H1 (cell line): ENCODE data around the gene SLC1A4. TPM values are rescaled to one million over a fixed set of nuclear protein-coding genes. Genes with fewer than 3 reads are reported as not detected.

Experiments used
- BCL11A ChIP-seq, 2 experiments: IDR thresholded peaks; one replicate each; pipeline ENCODE4 v1.6.1; 2011; ENCODE audit warnings: low read depth in 2 of 2, low read length in 2 of 2, mild to moderate bottlenecking in 2 of 2
- CEBPB ChIP-seq: IDR thresholded peaks from 2 replicates; pipeline ENCODE4 v1.6.1; 2012; ENCODE audit warnings: low read depth, low read length
- HDAC2 ChIP-seq, 2 experiments: fragments of 300-600 bp in 1 of 2; sonication (generic) in 1 of 2; IDR thresholded peaks; 2 replicates each; pipeline ENCODE4 v1.6.1; 2011 to 2012; ENCODE audit warnings: low read depth in 2 of 2, low read length in 2 of 2, mild to moderate bottlenecking in 2 of 2, moderate library complexity in 2 of 2, borderline replicate concordance in 1 of 2, inconsistent platforms in 1 of 2
- NANOG ChIP-seq: IDR thresholded peaks from 2 replicates; pipeline ENCODE4 v1.6.1; 2011; ENCODE audit warnings: low read length, low read depth, mild to moderate bottlenecking, inconsistent platforms; ENCODE audit not compliant: insufficient read depth, poor library complexity, severe bottlenecking
- NRF1 ChIP-seq: IDR thresholded peaks from 2 replicates; pipeline ENCODE4 v1.6.1; 2011; ENCODE audit warnings: mild to moderate bottlenecking, low read depth, low read length, improper control_type of control experiment
- SIN3A ChIP-seq, 2 experiments: IDR thresholded peaks in 1 of 2; conservative IDR thresholded peaks in 1 of 2; 2 replicates each; pipeline ENCODE4 v1.6.1; 2011 to 2012; ENCODE audit warnings: low read length in 2 of 2, improper control_type of control experiment in 1 of 2, low read depth in 1 of 2, mild to moderate bottlenecking in 1 of 2
- SIRT6 ChIP-seq: IDR thresholded peaks from one replicate; pipeline ENCODE4 v1.7.1; 2012; ENCODE audit warnings: low read length, inconsistent platforms
- SP4 ChIP-seq: IDR thresholded peaks from 2 replicates; pipeline ENCODE4 v1.6.1; 2012; ENCODE audit warnings: low read length, inconsistent platforms
- SUZ12 ChIP-seq: fragments of 200-600 bp; sonication (generic); IDR thresholded peaks from 2 replicates; pipeline ENCODE4 v1.6.1; 2012; ENCODE audit warnings: mild to moderate bottlenecking, inconsistent platforms, low read length, moderate library complexity, mixed read lengths
- polyA plus RNA-seq, 7 experiments: library from polyadenylated mRNA; depleted of rRNA in 3 of 7; stranded (reverse) in 5 of 7; unstranded in 2 of 7; fragments of >200 nt in 5 of 7; fragments of 200-250 nt in 2 of 7; gene quantifications; 1 replicate in 5 of 7; 2 replicates in 1 of 7; 4 replicates in 1 of 7; pipeline versions ENCODE4 v1.2.1 to v1.2.3, GENCODE V29; 2011 to 2013; ENCODE audit warnings: missing spikeins in 2 of 7, mixed read lengths in 2 of 7
- total RNA-seq: library from RNA; stranded (reverse); fragmentation: NEBNext Ultra II Directional; extraction: Animal tissue kit (Norgen Biotek cat#: 25700); gene quantifications from 2 replicates; pipeline ENCODE4 v1.2.1, GENCODE V29; 2021
- TF ChIP-seq, protein P1 (sequence below): IDR thresholded peaks from 2 replicates; pipeline ENCODE4 v1.6.1; 2012; ENCODE audit warnings: inconsistent platforms
- TF ChIP-seq, protein P2 (sequence below): IDR thresholded peaks from 2 replicates; pipeline ENCODE4 v1.6.1; 2012; ENCODE audit warnings: inconsistent platforms

Gene SLC1A4
- total and polyA plus RNA-seq, 2 of the 8 experiments (the other 6 are each of a cell fraction or from before 2014, with no cell fraction given) = 0.44 to 0.86 TPM

DNA sequence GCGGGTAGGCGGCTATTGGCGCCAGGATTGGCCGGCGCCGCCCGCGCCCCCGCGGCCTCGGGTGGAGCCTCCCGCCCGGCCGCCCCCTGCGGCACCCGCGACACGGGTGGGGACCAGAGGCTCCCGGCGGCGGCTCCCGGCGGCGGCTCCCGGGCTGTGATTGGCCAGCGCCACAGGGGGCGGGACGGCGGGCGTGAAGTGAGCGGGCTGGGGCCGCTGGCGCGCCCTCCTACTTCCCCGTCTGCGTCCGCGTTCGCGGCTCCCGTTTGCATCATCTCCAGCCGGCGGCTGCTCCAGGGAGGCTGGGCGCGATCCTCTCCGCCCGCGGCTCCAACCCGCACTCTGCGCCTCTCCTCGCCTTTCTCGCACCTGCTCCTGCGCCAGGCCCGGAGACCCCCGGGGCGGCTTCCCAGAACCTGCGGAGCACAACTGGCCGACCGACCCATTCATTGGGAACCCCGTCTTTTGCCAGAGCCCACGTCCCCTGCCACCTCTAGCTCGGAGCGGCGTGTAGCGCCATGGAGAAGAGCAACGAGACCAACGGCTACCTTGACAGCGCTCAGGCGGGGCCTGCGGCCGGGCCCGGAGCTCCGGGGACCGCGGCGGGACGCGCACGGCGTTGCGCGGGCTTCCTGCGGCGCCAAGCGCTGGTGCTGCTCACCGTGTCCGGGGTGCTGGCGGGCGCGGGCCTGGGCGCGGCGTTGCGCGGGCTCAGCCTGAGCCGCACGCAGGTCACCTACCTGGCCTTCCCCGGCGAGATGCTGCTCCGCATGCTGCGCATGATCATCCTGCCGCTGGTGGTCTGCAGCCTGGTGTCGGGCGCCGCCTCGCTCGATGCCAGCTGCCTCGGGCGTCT, at the start of gene SLC1A4 (continued):
- TF ChIP-seq, protein P1, sequence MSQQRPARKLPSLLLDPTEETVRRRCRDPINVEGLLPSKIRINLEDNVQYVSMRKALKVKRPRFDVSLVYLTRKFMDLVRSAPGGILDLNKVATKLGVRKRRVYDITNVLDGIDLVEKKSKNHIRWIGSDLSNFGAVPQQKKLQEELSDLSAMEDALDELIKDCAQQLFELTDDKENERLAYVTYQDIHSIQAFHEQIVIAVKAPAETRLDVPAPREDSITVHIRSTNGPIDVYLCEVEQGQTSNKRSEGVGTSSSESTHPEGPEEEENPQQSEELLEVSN = 0 out of 2 replicates have a peak, but pooled peaks have one; percentile 14
- no peak for TF ChIP-seq SIN3A (conservative IDR thresholded peaks at IDR 0.05 in 1 of 2, IDR thresholded peaks at IDR 0.05 in 1 of 2; ENCODE audit: low read depth in 1 of 2, low read length in 2 of 2)
- TF ChIP-seq BCL11A (IDR thresholded peaks at IDR 0.05; ENCODE audit: low read depth in 2 of 2, low read length in 2 of 2) = no peak
- no peak for TF ChIP-seq SP4
- TF ChIP-seq, protein P2, sequence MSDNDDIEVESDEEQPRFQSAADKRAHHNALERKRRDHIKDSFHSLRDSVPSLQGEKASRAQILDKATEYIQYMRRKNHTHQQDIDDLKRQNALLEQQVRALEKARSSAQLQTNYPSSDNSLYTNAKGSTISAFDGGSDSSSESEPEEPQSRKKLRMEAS = peak; percentile 46
- TF ChIP-seq NANOG = no peak
- 0 out of 2 replicates have a peak, but pooled peaks have one; percentile 34 for TF ChIP-seq CEBPB
- TF ChIP-seq HDAC2 (IDR thresholded peaks at IDR 0.05; ENCODE audit: borderline replicate concordance in 1 of 2, low read depth in 2 of 2, low read length in 2 of 2) = no peak
- no peak for TF ChIP-seq NRF1
- TF ChIP-seq SIRT6 = no peak
- TF ChIP-seq SUZ12 = peak; percentile 85
- TF ChIP-seq, all 59 proteins: peak for 7
